ENCODE measurements around the gene TASOR2.

TASOR2 gene

DNA sequence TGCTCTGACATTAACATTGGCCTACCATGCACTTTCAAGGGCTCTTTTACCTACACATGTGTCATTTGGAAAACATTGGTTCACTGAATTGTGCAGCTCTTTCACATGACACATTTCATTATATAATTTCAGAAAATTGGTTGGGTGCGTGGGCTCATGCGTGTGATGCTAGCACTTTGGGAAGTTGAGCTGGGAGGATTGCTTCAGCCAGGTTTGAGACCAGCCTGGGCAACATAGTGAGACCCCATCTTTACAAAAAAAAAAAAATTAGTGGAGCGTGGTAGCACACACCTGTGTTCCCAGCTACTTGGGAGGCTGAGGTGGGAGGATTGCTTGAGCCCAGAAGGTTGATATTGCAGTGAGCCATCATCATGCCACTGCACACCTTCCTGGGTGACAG is 3.9 kb downstream of the TASOR2 start:
- no peak for DNase-seq

DNA sequence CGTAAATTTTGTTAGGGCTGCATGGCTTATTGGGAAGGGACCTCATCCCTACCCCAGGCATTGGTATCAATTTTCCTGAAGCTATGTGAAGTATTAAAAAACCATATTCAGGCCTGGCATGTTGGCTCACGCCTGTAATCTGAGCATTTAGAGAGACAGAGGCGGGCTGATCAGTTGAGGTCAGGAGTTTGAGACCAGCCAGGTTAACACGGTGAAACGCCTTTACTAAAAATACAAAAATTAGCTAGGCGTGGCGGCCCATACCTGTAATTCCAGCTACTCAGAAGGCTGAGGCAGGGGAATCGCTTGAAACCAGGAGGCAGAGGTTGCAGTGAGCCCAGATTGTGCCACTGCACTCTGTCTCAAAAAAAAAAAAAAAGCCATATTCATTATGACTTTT is 7.1 kb downstream of the TASOR2 start:
- no peak for DNase-seq

DNA sequence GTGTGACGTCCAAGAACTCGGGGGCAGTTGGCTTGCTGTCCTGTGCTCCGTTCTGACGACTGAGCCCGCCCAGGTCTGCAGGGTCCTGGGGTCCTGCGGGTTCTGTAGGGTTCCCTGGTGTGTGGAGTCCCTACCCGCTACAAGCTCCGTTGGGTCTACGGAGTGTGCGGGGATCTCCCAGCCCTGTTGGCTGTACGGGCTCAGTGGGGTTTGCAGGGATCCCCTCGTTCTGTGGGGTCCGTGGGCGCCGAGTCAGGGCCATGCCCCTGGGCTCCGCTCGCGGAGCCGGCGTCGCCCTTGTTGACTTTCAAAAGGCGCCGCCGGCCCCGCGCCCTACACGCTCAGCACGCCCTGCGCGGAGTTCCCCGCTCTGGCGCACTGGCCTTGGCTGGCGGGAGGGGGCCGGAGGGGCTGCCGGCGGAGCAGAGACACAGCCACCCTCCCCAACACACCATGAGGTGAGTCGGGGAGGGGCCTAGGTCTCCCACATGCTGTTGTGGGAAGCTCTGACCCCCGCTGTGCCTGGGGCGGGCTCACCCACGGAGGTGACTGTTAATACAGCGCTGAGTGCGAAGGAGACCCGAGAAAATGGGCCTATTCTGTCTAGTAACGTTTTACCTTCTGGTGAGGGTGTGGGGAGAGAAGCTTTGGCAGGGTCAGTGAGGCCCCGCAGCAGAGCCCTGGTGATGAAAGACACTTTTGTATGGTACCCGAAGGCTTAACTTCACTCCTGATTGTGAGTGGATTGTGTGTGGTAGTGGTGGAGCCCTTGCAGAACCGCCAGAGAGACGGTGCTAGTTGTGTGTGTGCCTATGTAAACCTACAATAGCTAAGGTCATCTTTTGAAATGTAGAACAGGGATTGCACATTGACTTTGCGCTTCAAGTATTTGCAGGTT is 8.1 kb downstream of the TASOR2 start:
- DNase-seq = peak; percentile 6 to 46 (median 22)

DNA sequence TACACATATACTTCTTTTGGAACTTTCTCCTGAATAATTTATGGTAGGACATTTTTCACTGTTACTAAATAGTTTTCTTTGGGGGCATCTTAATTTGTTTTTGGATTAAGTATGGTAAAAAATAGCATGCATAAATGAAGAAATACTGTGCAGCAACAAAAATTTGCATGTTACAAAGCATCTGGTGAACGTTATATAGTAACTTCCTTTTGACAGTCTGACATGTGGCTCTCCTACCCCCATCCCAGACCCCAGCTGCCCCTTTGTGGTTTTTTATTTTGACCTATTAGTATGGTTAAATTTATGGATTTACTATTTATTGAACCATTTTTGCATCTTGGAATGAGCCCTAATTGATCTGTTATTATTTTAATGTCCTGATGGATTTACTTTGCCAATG is 9.9 kb downstream of the TASOR2 start:
- DNase-seq = no peak

DNA sequence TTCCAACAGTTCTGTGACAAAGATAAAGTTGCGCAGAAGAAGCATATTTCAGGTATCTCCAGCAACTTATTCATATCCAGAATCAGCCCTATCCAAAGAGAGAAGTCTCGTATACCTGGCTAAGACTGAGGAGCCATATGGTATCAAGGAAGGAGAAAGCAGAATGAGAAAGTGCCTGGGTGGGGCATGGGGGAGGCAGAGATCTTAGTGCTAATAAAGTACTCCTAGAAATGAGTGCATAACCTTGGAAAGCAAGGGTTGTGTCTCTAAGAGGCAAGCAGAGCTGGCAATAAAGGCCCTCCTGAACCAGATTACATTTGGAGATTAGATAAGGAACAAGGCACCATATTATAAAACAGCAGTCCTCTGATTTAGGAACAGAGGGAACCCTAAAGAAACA is 12.7 kb downstream of the TASOR2 start:
- DNase-seq = no peak

DNA sequence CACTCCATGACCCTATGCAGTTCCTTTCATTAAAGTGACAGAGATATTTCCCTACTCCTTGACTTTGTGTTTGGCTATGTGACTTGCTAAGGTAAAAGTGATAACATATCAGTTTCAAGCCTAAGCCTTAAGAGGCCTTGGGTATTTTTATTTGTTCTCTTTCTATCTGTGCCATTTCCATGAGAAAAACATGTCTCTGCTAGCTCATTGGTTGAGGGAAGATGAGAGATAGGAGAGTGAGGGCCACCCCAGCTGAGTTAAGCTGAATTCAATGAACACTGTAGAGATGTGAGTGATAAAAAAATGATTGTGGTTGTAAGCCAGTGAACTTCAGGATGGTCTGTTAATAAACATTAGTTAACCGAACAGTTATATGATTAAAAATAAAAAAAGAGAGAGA is 13.4 kb downstream of the TASOR2 start:
- DNase-seq = no peak

DNA sequence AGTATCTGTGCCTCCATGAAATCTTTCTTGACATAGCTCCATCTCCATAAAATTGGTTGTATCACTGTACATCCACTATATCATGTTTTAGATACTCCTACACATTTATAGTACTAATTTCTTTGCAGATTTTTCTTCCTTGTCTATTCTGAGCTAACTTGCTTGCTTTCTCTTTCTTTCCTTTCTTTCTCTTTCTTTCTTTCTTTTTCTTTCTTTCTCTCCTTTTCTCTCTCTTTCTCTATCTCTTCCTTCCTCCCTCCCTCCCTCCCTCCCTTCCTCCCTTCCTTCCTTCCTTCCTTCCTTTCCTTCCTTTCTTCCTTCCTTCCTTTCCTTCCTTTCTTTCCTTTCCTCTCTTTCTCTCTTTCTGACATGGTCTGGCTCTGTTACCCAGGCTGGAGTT is 23.7 kb downstream of the TASOR2 start:
- DNase-seq = no peak

DNA sequence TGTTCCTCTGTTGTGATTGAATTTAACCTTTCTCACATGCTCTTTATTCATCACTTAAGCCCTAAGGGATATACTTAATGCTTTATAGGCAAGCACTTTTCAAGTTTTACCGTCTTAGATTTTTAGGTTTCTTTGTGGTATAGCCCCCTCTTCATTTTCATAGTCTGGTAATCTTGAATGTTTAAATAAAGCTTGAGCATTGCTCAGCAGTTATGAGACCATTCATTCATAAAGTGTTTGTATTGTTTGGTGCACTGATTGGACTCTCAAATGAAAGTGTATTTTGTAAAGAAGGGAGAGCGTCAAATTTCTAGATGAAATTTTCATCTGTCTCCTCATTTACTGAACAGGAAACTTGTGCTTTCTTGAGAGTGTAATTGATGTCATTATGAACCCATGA is 25.2 kb downstream of the TASOR2 start:
- no peak for DNase-seq

DNA sequence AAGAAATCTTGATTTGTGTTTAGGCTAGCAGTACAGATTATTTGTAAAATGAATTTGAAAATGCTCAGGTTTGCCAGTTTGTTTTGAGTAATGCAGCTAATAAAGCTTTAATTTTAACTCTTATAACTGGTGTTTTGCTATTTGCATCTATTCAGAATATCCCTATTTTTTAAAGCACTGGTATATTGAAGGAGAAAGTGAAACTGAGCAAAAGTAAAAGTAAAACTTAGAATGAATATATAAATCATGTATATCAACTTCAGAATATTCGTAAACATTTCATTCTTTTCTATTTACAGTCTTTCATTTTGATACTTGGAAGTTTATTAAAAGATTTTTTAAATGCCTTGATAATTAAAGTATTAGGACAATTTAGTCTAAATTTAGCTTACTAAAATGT is 26.2 kb downstream of the TASOR2 start:
- no peak for DNase-seq

DNA sequence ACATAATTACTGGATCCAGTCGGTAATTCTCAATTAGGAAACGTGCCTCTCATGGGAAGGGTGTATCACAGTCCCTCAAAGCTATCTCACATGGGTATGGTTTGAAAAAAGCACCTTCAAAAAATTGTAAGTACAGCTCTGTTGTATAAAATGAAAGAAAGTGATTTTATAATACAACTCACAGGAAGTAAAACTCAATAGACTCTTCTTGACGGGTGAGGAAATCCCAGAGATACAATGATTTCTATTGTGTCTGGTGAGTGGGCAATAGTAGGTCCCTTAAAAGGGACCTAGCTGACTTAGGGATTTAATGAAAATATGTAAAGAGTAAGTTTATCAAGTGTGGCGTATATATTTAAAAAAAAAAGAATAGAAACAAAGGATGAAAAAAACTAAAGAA is 27.0 kb downstream of the TASOR2 start:
- no peak for DNase-seq

DNA sequence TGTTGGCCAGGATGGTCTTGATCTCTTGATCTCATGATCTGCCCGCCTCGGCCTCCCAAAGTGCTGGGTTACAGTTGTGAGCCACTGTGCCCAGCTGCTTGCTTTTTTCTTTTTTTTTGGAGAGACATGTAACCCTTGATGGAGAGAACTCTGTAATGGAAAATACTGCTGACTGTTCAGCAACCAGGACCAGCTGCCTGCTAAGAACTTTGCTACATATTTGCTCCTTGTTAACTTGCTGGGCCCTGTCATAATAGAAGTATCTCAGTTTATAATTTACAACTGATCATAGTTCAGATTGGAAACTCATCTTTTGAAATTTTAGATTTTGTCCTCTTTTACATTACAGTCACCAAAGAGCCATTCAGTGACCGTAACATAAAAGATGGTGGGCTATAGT is 34.9 kb downstream of the TASOR2 start:
- no peak for DNase-seq

DNA sequence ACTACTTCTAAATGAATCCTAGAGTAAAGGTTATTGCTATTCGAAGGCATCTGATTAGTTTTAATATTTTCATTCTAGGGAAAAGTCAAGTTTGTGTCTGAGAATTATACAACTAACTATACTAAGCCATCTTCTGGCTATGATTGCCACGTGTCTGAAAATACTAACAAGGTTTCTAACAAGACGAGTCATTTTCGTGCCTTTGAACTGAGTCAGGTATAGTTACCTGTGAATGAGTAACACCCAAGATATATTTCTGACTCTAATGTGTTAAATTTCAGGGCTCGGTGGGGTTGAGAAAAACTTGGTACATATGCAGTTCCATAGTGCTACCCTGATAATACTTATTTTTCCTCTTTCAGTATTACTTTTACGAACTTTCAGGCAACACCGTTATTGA is 35.5 kb downstream of the TASOR2 start:
- DNase-seq = no peak

DNA sequence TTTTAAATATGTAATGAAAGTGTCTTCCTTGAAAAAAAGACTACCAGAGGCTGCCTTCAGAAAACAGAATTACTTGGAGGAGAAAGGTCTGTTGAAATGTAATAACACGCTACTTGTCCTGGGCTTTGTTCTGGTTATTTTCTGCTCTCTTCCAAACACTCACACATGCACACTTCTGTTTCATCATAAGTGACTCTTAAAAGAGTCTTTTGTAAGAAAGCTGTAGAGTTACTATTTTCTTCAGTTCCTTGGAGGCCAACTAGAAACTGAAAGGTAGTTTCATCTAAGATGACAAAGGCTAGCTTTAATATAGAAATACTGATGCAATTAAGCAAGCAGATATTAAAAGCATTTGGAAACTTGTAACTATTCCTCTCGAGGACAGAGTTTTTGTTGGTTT is 39.1 kb downstream of the TASOR2 start:
- no peak for DNase-seq

DNA sequence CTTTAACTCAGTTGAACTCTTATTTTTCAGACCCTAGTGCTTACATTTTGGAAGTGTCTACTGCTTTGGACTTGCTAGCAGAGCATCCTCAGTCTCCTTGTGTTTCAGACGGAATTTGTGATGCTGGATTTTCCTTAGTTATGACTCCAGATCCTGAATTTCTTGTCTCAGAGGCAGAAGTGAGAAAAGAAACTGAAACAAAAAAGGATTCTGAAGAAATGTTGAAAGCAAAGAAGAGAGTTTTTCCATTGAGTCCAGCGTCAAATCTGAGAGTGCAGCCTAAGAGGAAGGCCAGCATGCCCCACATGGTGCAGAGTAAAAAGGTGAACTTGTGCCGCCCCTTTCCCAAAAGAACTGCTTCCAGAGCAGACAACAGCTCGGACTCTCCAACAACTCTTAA is 46.1 kb downstream of the TASOR2 start:
- no peak for DNase-seq

DNA sequence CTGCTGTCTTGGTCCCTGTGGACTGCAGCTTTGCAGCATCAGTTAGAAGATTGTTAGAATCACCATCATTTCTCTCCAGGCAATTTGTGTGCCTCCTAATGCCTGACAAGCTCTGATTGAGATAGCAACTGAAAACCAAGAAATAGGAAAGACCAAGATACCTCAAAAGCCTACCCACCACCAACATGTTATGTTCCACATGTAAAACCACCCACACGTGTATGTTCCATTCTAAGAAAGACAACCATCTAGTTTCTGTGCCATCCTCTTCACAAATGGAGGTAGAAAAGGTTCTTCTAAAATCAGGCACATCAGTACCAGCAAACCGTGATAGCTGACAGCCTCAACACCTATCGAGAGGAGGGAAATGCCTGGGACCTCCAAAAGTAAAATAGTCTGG is 46.9 kb downstream of the TASOR2 start:
- DNase-seq = no peak

DNA sequence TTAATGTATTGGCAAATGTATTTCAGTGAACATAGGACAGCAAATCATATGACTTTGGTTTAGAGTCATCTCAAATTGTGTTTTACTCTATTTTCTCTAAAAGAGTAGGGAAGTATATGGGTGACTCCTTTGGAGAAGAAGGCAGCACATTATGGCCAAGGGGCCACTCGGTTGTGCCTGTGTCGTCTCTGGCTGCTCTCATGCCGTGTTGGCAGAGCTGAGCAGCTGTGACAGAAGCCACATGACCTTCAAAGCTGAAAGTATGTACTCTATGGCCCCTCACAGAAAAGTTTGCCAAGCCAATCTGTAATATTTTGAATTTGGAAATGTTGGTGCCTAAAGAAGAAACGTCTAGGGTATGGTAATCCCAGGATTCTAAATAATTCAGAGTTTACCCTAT is 47.5 kb downstream of the TASOR2 start:
- DNase-seq = no peak
